ENCODE data around the gene FOXL1.

DNA sequence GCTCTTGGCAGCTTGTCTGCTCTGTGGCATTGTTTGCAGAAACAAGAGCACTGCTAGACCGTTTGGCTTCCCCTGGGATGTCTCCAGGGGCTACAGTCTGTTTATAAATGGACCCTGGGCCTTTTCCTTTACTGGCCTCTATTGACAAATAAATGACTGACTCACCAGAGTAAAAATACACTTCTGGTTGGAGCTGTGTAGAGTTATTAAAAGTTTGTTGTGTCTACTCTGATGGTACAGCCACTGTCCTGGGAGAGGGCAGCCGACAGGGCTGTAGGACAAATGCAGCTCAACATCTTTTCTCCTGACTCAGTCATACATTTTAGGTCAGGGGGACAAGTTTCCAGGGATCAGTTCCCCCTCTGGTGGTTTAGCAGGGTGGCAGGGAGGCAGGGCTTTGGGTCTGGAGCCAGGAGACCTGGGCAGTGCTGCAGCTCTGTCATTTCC lies 30.0 kb downstream of the FOXL1 start:
- TF ChIP-seq ZC3H8 (IDR thresholded peaks at IDR 0.05) (no peak), POLR2A (conservative IDR thresholded peaks at IDR 0.05) (no peak), MXI1 (IDR thresholded peaks at IDR 0.05; ENCODE audit: low read depth, low read length) (no peak)
- TF ChIP-seq, protein P1, sequence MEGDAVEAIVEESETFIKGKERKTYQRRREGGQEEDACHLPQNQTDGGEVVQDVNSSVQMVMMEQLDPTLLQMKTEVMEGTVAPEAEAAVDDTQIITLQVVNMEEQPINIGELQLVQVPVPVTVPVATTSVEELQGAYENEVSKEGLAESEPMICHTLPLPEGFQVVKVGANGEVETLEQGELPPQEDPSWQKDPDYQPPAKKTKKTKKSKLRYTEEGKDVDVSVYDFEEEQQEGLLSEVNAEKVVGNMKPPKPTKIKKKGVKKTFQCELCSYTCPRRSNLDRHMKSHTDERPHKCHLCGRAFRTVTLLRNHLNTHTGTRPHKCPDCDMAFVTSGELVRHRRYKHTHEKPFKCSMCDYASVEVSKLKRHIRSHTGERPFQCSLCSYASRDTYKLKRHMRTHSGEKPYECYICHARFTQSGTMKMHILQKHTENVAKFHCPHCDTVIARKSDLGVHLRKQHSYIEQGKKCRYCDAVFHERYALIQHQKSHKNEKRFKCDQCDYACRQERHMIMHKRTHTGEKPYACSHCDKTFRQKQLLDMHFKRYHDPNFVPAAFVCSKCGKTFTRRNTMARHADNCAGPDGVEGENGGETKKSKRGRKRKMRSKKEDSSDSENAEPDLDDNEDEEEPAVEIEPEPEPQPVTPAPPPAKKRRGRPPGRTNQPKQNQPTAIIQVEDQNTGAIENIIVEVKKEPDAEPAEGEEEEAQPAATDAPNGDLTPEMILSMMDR (IDR thresholded peaks at IDR 0.05 in 2 of 3, conservative IDR thresholded peaks at IDR 0.05 in 1 of 3; ENCODE audit: insufficient read depth in 2 of 3, low read depth in 1 of 3, low read length in 3 of 3), result no peak

Measured in K562 (cell line).